22Rv1 (cell line): ENCODE data around the gene PCCA.

ENCODE experiments used
- H3K27ac ChIP-seq: fragments of 450-650 bp; 2 replicates; pipeline ENCODE4 v1.5.1; 2017
- ZFX ChIP-seq: fragments of 450-650 bp; IDR thresholded peaks from 2 replicates; pipeline ENCODE4 v1.6.1; 2017; ENCODE audit warnings: antibody characterized with exemption, borderline replicate concordance
- TF ChIP-seq, protein P1 (sequence below): fragments of 450-650 bp; IDR thresholded peaks from 2 replicates; pipeline ENCODE4 v1.5.1; 2017; ENCODE audit warnings: mild to moderate bottlenecking

The PCCA gene

DNA sequence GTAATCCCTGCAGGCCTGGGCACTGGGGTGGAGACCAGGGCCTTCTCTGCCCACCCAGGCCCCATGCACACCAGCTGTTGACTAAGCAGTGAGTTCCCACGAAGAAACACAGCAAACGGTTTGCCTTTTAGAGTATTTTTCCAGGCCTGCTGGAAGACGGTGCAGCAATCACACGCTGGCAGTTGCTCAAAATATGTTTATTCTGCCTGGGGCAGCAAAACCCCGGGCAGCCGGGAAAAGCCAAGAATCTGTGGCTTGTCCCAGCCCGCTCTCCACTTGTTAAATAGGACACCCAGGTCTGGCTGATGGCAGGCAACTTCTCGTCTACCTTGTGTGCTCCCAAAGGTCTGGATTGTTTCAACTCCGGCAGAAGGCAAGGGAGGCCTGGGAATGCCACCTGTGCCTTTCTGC lies 458.9 kb downstream of the PCCA start:
- TF ChIP-seq, protein P1, sequence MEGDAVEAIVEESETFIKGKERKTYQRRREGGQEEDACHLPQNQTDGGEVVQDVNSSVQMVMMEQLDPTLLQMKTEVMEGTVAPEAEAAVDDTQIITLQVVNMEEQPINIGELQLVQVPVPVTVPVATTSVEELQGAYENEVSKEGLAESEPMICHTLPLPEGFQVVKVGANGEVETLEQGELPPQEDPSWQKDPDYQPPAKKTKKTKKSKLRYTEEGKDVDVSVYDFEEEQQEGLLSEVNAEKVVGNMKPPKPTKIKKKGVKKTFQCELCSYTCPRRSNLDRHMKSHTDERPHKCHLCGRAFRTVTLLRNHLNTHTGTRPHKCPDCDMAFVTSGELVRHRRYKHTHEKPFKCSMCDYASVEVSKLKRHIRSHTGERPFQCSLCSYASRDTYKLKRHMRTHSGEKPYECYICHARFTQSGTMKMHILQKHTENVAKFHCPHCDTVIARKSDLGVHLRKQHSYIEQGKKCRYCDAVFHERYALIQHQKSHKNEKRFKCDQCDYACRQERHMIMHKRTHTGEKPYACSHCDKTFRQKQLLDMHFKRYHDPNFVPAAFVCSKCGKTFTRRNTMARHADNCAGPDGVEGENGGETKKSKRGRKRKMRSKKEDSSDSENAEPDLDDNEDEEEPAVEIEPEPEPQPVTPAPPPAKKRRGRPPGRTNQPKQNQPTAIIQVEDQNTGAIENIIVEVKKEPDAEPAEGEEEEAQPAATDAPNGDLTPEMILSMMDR, result no peak
- no peak for TF ChIP-seq ZFX
- H3K27ac ChIP-seq, result no peak overlapping the region

DNA sequence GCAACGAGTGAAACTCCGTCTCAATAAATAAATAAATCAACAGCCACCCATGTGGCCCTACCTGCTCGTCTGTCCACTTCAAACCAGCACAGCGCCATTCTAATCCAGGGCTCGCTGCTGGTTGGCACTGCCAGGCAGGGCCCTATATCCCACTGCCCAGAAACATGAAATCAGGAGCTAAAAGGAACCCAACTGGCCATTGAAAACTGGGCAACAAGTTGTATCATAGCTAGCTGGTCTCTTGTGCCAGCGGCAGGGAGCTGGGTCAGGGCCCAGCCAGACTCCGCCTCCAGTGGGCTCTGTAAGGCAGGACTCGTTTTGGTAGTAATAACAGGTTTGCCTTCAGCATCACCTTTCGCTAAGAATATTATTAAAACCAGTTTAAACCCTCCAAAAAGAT lies 460.4 kb downstream of the PCCA start:
- TF ChIP-seq ZFX, result no peak
- TF ChIP-seq, protein P1, result no peak
- H3K27ac ChIP-seq, result no peak overlapping the region

DNA sequence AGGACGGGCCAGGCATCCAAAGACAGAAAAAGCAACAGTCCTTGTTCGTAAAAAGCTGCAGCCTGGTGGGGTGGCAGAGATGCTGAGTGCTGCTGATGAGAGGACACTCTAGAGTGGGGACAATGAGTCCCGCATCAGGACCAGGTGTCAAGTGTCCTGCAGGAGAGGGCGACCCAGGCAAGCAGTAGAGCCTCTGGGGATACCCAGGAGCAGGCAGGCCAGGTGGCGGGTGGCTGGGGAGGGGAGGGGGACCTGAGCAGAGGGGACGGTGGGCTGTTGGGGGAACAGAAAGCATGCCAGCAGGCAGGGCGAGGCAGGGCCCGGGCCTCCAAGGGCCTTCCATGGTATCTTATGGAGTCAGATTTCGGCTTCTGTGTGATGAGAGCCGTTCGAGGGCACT lies 463.9 kb downstream of the PCCA start:
- no peak overlapping the region for H3K27ac ChIP-seq
- no peak for TF ChIP-seq ZFX
- TF ChIP-seq, protein P1, result no peak

DNA sequence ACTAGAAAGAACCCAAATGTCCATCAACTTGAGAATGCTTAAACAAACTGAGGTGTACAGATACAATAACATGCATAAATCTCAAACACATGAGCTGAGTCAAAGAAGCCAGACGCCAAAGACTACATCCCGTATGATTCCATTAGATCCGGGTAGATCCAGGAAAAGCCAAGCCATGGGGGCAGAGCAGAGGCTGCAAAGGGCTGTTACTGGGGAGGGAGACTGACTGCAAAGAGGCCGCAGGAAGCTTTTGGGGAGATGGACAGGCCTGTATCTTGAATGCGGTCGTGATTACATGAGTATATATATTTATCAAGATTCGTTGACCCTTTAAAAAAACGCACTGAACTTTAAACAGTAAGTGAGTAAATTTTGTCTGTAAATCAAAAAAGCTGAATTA lies 471.0 kb downstream of the PCCA start:
- no peak for TF ChIP-seq ZFX
- TF ChIP-seq, protein P1, result no peak
- no peak overlapping the region for H3K27ac ChIP-seq

DNA sequence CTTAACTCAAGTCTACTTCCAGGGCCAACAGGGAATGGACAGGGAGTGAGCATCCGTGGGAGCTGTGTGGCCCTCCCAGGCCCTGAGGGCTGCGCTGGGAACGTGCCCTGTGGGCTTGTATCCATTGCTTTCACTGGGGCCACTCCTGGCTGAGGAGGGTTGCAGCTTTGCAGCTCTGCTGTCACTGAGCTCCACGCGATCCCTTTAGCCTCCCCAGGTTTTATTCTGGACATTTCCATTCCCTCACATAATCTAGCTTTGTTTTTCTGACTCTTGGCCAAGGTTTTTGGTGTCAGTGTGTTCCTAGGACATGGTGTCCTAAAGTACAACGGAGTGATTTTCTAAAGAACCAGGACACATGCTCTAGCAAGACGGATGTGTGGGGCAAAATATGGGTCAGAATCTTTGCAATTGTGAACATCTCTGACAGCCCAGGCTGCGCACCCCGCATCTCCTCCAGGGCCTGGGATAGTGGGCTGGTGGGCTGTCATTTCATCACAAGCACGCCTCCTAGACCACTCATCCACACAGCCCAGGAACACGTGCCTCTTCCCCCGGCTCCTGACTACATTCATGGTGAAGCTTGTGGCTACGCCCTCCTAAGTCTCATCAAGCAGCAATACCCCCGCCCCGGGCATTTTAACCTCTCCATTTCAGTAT lies 471.7 kb downstream of the PCCA start:
- no peak overlapping the region for H3K27ac ChIP-seq

DNA sequence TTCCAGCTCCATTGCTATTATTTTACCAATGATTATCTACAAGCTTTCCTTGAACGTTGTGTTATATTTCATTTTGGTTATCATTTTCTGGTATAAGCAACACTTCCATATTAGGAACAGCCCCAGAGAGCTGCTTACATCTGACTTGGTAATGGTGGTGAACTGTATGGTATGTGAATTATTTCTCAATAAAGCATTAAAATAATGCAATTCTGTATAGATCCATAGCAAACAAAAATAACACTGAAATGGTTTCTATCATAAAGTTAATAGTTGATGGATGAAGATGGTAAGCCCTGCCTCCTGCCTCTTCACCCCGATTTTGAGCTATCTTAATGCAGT lies 472.2 kb downstream of the PCCA start:
- no peak overlapping the region for H3K27ac ChIP-seq
- TF ChIP-seq, protein P1, result no peak
- no peak for TF ChIP-seq ZFX

More for the DNA sequence above, 471.7 kb downstream of the PCCA start:
- no peak for TF ChIP-seq ZFX
- TF ChIP-seq, protein P1, result no peak

DNA sequence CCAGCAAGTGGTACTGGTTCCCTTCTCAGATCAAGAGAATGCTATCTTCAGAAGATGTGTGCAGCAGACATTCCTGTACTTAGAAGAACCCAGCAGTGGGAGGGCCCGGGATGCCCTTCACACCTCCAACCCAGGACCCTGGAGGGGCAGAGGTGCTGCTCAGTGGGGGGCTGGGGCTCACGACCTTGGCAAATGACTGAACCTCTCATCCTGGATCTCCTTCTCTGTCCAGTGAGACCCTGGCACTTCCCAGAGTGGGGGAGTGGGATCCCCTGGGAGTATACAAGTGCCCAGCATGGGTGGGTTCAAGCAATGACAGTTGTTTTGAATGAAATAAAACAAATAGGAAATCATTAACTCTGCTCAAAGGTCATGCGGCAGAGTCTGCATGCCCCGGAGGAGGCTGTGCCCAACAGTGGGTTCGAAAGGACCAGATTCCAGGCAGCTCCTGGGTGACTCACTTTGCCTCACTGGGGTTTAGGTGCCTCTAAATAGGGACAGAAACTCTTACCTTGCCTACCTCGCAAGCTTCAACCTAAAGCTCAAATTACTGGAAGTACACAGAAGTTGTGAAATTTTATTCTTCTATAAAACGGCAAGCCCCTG lies 472.8 kb downstream of the PCCA start:
- H3K27ac ChIP-seq, result no peak overlapping the region
- TF ChIP-seq, protein P1, result no peak
- no peak for TF ChIP-seq ZFX
